SIG-M5 treated with dmso at 0.1 percent for 504 hours (cell line): ENCODE results near the gene CNNM2.
"Not testable (repeated sequence)": the region's sequence is repeated elsewhere in the genome, so short reads cannot be mapped to it uniquely, and the experiment has no call there.

ENCODE experiments used
- DNase-seq: peaks from one replicate; lab custom pipeline; 2025; ENCODE audit not compliant: unreplicated experiment; lab: John Stamatoyannopoulos, UW

Gene CNNM2

GRCh38 chr10:102923601-102924000 lies 5.5 kb downstream of the CNNM2 start:
- DNase-seq: no peak

GRCh38 chr10:102926842-102927241 lies 8.7 kb downstream of the CNNM2 start:
- no peak for DNase-seq

- peak; percentile 81 for DNase-seq
Measured at GRCh38 chr10:102927311-102928010, 9.4 kb downstream of the CNNM2 start.

- DNase-seq: not testable (repeated sequence)
Measured at GRCh38 chr10:102928442-102928841, 10.3 kb downstream of the CNNM2 start.

- DNase-seq: no peak
Measured at GRCh38 chr10:102930720-102931119, 12.6 kb downstream of the CNNM2 start.

- DNase-seq: no peak
Measured at GRCh38 chr10:102931643-102932042, 13.5 kb downstream of the CNNM2 start.

GRCh38 chr10:102935505-102935904 lies 17.4 kb downstream of the CNNM2 start:
- no peak for DNase-seq

- no peak for DNase-seq
Measured at GRCh38 chr10:102935939-102936605, 18.0 kb downstream of the CNNM2 start.

- no peak for DNase-seq
Measured at GRCh38 chr10:102941401-102941800, 23.3 kb downstream of the CNNM2 start.

- DNase-seq: no peak
Measured at GRCh38 chr10:102945449-102945848, 27.4 kb downstream of the CNNM2 start.

- DNase-seq: no peak
Measured at GRCh38 chr10:102945962-102946361, 27.9 kb downstream of the CNNM2 start.

GRCh38 chr10:102946992-102947391 lies 28.9 kb downstream of the CNNM2 start:
- no peak for DNase-seq

- no peak for DNase-seq
Measured at GRCh38 chr10:102948176-102948575, 30.1 kb downstream of the CNNM2 start.

GRCh38 chr10:102948786-102949185 lies 30.7 kb downstream of the CNNM2 start:
- no peak for DNase-seq

GRCh38 chr10:102949916-102950315 lies 31.8 kb downstream of the CNNM2 start:
- DNase-seq: no peak

GRCh38 chr10:102951316-102951715 lies 33.2 kb downstream of the CNNM2 start:
- no peak for DNase-seq

GRCh38 chr10:102959360-102959759 lies 41.3 kb downstream of the CNNM2 start:
- DNase-seq: no peak

- no peak for DNase-seq
Measured at GRCh38 chr10:102960157-102960556, 42.1 kb downstream of the CNNM2 start.

GRCh38 chr10:102962267-102962666 lies 44.2 kb downstream of the CNNM2 start:
- no peak for DNase-seq

GRCh38 chr10:102962951-102963755 lies 45.1 kb downstream of the CNNM2 start:
- DNase-seq: no peak

GRCh38 chr10:102963756-102964025 lies 45.6 kb downstream of the CNNM2 start:
- no peak for DNase-seq

- DNase-seq: not testable (repeated sequence)
Measured at GRCh38 chr10:102964064-102964463, 46.0 kb downstream of the CNNM2 start.
